SU-DHL-6 (cell line): ENCODE data around the gene AKAP6.

Experiments used
- EZH2phosphoT487 ChIP-seq: fragments of 200-600 bp; sonication (generic), shearing (Covaris generic); conservative IDR thresholded peaks from 2 replicates; pipeline ENCODE4 v1.6.1; 2018; ENCODE audit warnings: mild to moderate bottlenecking, antibody characterized with exemption, low read length, moderate library complexity, mixed read lengths
- TF ChIP-seq, protein P1 (sequence below): fragments of 200-600 bp; sonication (generic); IDR thresholded peaks from one replicate; pipeline ENCODE4 v1.5.1; 2017; ENCODE audit warnings: antibody characterized with exemption, mild to moderate bottlenecking, low read length, moderate library complexity; ENCODE audit not compliant: insufficient read depth, poor library complexity, severe bottlenecking

DNA sequence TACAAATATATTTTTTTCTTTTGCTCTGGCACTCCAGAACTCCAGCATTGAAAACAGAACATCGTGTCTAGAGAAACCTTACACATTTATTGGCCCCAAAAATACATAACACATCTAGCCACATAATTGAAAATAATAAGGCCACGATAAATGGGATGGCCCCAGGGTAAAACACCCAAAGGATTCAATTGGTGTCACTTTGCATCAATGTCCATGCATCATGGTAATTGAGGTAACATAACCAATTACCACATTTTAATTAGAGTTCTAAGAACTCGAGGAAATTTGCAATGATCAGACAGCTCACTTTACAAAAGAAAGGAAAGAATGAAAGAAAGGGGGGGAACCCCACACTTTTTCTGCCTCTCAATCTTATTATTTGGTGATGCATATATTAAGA, 457.8 kb downstream of the AKAP6 start:
- TF ChIP-seq, protein P1, sequence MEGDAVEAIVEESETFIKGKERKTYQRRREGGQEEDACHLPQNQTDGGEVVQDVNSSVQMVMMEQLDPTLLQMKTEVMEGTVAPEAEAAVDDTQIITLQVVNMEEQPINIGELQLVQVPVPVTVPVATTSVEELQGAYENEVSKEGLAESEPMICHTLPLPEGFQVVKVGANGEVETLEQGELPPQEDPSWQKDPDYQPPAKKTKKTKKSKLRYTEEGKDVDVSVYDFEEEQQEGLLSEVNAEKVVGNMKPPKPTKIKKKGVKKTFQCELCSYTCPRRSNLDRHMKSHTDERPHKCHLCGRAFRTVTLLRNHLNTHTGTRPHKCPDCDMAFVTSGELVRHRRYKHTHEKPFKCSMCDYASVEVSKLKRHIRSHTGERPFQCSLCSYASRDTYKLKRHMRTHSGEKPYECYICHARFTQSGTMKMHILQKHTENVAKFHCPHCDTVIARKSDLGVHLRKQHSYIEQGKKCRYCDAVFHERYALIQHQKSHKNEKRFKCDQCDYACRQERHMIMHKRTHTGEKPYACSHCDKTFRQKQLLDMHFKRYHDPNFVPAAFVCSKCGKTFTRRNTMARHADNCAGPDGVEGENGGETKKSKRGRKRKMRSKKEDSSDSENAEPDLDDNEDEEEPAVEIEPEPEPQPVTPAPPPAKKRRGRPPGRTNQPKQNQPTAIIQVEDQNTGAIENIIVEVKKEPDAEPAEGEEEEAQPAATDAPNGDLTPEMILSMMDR, result no peak
- no peak for TF ChIP-seq EZH2phosphoT487
